Ovary (tissue), 3 donors: ENCODE measurements around the gene ZNF593.

Experiments
- CTCF ChIP-seq, 3 donors: fragments of 450-650 bp in 2 of 3; fragments of 200-600 bp in 1 of 3; IDR thresholded peaks; one replicate each; pipeline versions ENCODE4 v1.5.1 to v1.8.0; 2016 to 2022; ENCODE audit warnings: antibody characterized with exemption in 3 of 3, mild to moderate bottlenecking in 1 of 3
- POLR2A ChIP-seq: fragments of 450-650 bp; IDR thresholded peaks from one replicate; pipeline ENCODE4 v1.6.1; 2017; ENCODE audit warnings: antibody characterized with exemption, mild to moderate bottlenecking, moderate library complexity
- donor health status: DM: no; HTN: no; CAD: no.

GRCh38 chr1:26155370-26156284 lies 14.1 kb upstream of the ZNF593 start:
- TF ChIP-seq CTCF (IDR thresholded peaks at IDR 0.05) (no peak), POLR2A (no peak)
